ENCODE measurements around the gene ZNF229.
A peak's percentile ranks its signal among the peaks of the same experiment; 100 is the strongest.
"Not testable (repeated sequence)": the region's sequence is repeated elsewhere in the genome, so short reads cannot be mapped to it uniquely, and the experiment has no call there.

The ZNF229 gene

GRCh38 chr19:44401139-44402115 lies 46.8 kb downstream of the ZNF229 start, which contains the start of gene ZNF285:
Gene ZNF285, minus strand, starts transcription at chr19:44401608. Its CDS starts 4,395 bp downstream, at chr19:44397213.
- FAIRE-seq (peak; percentile 9), DNase-seq (ENCODE audit: insufficient read length) (peak; percentile 50)

GRCh38 chr19:44389268-44389667 lies 59.0 kb downstream of the ZNF229 start:
- DNase-seq (ENCODE audit: insufficient read length); FAIRE-seq: not testable (repeated sequence)

More at GRCh38 chr19:44401139-44402115, 46.8 kb downstream of the ZNF229 start, which contains the start of gene ZNF285:
- no peak for TF ChIP-seq POLR2A (IDR thresholded peaks at IDR 0.05; ENCODE audit: low read depth, low read length)
- no peak for TF ChIP-seq TAF1 (IDR thresholded peaks at IDR 0.05; ENCODE audit: borderline replicate concordance, low read depth, low read length)
- TF ChIP-seq POLR2AphosphoS5 (IDR thresholded peaks at IDR 0.05; ENCODE audit: low read depth, low read length) = no peak

All from GM12892 (cell line).